Stomach smooth muscle (tissue), 2 donors: Measurements from ENCODE around the gene CCDC120.

ENCODE experiments used
- H3K27ac ChIP-seq: one replicate; pipeline ENCODE4 v1.7.0; 2013; ENCODE audit warnings: mild to moderate bottlenecking, low read length, inconsistent platforms
- H3K27me3 ChIP-seq, 2 donors: one replicate each; pipeline ENCODE4 v1.7.0; 2013; ENCODE audit warnings: low read length in 2 of 2; ENCODE audit not compliant: insufficient read depth in 2 of 2, control insufficient read depth in 1 of 2
- H3K36me3 ChIP-seq, 2 donors: one replicate each; pipeline ENCODE4 v1.7.0; 2013; ENCODE audit warnings: low read length in 2 of 2; ENCODE audit not compliant: control insufficient read depth in 2 of 2, insufficient read depth in 2 of 2
- H3K4me1 ChIP-seq: one replicate; pipeline ENCODE4 v1.7.0; 2013; ENCODE audit warnings: low read length; ENCODE audit not compliant: control insufficient read depth, insufficient read depth
- H3K4me3 ChIP-seq, 2 donors: one replicate each; pipeline ENCODE4 v1.7.0; 2013; ENCODE audit warnings: low read length in 2 of 2
- H3K9ac ChIP-seq, 2 donors: one replicate each; pipeline ENCODE4 v1.7.0; 2013; ENCODE audit warnings: low read length in 2 of 2, mild to moderate bottlenecking in 1 of 2
- H3K9me3 ChIP-seq, 2 donors: one replicate each; pipeline ENCODE4 v1.7.0; 2013; ENCODE audit warnings: low read length in 2 of 2; ENCODE audit not compliant: control insufficient read depth in 2 of 2
- donor health status: healthy.
- donor health status: Pancreatic carcinoma.

Gene CCDC120

DNA sequence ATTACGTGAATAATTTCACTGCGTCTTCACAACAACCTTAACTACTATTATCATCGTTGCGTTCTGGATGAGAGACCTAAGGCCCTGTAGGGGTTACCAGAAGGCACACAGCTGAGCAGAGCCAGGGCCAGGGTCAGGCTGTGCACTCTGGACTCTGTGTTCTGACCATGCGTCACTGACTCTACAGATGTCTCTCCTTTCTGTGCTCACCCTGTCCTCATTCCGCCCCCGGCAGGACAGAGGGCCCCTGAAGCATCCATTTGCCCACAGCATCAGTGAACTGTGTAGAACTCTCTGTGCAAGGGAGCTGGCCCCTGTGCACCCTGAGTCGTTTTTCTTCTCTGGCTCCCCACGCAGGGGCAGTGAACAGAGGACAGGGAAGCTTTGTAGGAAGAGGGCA, 43.4 kb downstream of the CCDC120 start:
- no peaks in the 10 kb centered on the region for H3K9me3 ChIP-seq
- H3K9ac ChIP-seq, result no peak overlapping the region
- H3K4me1 ChIP-seq, result peaks cover 10% of the 10 kb centered on the region
- H3K36me3 ChIP-seq, result no peaks in the 10 kb centered on the region
- no peak overlapping the region for H3K4me3 ChIP-seq
- H3K27ac ChIP-seq, result no peak overlapping the region
- H3K27me3 ChIP-seq, result peaks cover 0 to 4% of the 10 kb centered on the region in 2 donors

DNA sequence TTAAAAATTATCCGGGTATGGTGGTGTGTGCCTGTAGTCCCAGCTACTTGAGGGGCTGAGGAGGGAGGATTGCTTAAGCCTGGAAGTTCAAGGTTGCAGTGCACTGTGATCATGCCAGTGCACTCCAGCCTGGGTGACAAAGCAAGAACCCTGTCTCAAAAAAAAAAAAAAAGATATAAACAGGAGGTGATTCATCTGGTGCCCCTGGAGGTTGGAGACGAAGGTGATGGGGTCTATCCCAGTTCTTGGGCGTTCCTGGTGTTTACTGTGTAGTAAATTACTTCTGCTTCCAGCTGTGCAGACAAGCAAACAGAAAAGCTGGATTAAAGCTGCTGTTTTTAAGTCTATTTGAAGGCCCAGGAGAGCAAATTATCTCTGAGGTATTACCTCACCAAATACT, 44.8 kb downstream of the CCDC120 start:
- no peaks in the 10 kb centered on the region for H3K36me3 ChIP-seq
- H3K4me3 ChIP-seq, result no peak overlapping the region
- no peak overlapping the region for H3K27ac ChIP-seq
- no peaks in the 10 kb centered on the region for H3K9me3 ChIP-seq
- peaks cover 10% of the 10 kb centered on the region for H3K4me1 ChIP-seq
- no peak overlapping the region for H3K9ac ChIP-seq
- peaks cover 0 to 4% of the 10 kb centered on the region in 2 donors for H3K27me3 ChIP-seq

DNA sequence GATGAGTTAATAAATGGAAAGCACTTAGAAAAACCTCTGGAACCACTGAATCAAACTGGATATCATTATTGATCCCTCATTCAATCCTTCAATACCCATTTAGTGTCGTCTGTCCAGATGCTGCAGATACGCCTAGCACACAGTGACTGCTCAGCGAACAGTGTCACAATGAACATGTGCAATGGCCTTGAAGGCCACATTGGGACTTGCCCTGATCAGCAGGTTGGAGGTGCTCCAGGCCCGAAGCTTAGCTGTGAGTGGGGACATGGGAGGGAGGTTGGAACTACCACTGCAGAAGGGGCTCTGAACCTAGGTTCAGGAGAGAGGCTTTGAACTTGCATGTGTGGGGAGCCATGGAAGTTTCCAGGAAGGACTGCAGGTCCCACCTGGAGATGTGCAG, 47.5 kb downstream of the CCDC120 start:
- H3K27ac ChIP-seq, result no peak overlapping the region
- peaks cover 5% of the 10 kb centered on the region for H3K4me1 ChIP-seq
- H3K4me3 ChIP-seq, result no peak overlapping the region
- H3K9me3 ChIP-seq, result no peaks in the 10 kb centered on the region
- H3K36me3 ChIP-seq, result peaks cover 0 to 2% of the 10 kb centered on the region in 2 donors
- H3K9ac ChIP-seq, result no peak overlapping the region
- H3K27me3 ChIP-seq, result peaks cover 0 to 4% of the 10 kb centered on the region in 2 donors

DNA sequence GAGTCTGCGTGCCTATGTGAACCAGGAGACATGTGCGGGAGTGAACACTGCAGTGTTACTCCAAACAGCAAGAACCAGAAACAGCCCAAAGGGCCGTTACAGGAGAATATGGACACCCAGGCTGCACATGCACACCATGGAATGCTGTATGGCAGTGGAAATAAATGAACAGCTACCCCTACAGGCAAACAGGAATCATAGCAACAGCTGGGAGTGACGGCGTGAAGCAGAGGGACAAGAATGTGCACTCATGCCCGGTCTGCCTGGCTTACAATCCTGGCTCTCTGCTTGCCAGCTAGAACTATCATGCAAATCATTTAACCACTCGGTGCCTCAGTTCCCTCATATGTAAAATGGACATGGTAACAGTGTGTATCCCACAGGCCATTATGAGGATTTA, 48.1 kb downstream of the CCDC120 start:
- peaks cover 0 to 4% of the 10 kb centered on the region in 2 donors for H3K27me3 ChIP-seq
- no peak overlapping the region for H3K4me3 ChIP-seq
- no peak overlapping the region for H3K9ac ChIP-seq
- no peaks in the 10 kb centered on the region for H3K9me3 ChIP-seq
- H3K4me1 ChIP-seq, result no peaks in the 10 kb centered on the region
- peaks cover 0 to 2% of the 10 kb centered on the region in 2 donors for H3K36me3 ChIP-seq
- H3K27ac ChIP-seq, result no peak overlapping the region

DNA sequence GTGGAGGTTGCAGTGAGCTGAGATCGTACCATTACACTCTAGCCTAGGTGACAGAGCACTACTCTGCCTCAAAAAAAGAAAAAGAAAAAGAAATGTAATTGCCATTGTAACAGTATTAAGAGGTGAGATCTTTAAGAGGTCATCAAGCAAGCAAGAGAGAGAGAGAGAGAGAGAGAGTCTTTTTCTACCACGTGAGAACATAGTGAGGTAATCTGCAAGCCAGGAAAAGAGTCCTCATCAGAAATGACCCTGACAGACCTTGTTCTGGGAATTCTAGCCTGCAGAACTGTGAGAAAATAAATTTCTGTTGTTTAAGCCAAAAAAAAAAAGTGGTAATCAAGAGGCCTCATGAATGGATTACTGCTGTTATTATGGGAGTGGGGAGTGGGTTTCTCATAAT, 49.8 kb downstream of the CCDC120 start:
- Histone ChIP-seq H3K4me3 (no peak overlapping the region), H3K27ac (no peak overlapping the region), H3K9ac (no peak overlapping the region), H3K27me3 (peaks cover 0 to 4% of the 10 kb centered on the region in 2 donors), H3K36me3 (peaks cover 4 to 8% of the 10 kb centered on the region in 2 donors), H3K4me1 (no peaks in the 10 kb centered on the region), H3K9me3 (no peaks in the 10 kb centered on the region)

DNA sequence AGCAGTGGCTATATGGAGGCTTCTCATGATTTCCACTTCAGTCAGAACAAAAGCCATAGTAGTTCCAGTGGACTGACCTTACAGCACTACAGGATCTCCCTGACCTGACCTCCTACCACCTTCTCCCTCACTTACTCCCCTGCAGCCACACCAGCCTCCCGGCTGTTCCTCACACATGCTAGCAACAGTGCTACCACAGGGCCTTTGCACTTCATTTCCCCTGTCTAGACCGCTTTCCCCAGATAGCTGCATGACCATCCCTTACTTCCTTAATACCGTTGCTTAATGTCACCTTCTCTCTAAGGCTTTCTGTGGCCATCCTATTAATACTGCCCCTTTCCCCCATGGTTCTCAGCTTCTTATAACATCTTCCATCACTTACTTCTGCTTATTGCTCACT, 51.6 kb downstream of the CCDC120 start:
- no peak overlapping the region for H3K27ac ChIP-seq
- peaks cover 6 to 13% of the 10 kb centered on the region in 2 donors for H3K36me3 ChIP-seq
- H3K27me3 ChIP-seq, result peaks cover 0 to 4% of the 10 kb centered on the region in 2 donors
- no peaks in the 10 kb centered on the region for H3K4me1 ChIP-seq
- no peaks in the 10 kb centered on the region for H3K9me3 ChIP-seq
- H3K4me3 ChIP-seq, result no peak overlapping the region
- H3K9ac ChIP-seq, result no peak overlapping the region

DNA sequence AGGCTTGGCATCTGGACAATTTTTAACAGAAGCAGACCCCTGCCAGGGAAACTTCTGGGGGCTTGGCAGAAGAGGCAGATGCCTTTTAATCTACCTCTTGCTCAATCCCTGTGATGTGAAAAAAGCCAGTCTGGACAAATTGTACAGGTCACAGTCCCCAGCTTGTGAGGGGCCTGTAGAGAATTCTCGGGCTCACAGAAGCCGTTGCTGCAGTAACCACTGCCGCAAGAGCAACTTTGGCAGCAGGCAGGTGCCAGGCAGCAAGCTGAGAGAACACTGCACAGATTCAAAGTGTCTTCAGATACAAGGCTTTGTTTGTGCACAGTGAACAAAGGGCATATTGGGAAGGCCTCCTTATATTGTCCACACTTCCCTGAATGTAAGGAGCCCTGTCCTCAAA, 53.0 kb downstream of the CCDC120 start:
- Histone ChIP-seq H3K9ac (no peak overlapping the region), H3K4me3 (no peak overlapping the region), H3K27me3 (no peaks in the 10 kb centered on the region), H3K4me1 (no peaks in the 10 kb centered on the region), H3K36me3 (peaks cover 6 to 25% of the 10 kb centered on the region in 2 donors), H3K9me3 (no peaks in the 10 kb centered on the region), H3K27ac (no peak overlapping the region)

DNA sequence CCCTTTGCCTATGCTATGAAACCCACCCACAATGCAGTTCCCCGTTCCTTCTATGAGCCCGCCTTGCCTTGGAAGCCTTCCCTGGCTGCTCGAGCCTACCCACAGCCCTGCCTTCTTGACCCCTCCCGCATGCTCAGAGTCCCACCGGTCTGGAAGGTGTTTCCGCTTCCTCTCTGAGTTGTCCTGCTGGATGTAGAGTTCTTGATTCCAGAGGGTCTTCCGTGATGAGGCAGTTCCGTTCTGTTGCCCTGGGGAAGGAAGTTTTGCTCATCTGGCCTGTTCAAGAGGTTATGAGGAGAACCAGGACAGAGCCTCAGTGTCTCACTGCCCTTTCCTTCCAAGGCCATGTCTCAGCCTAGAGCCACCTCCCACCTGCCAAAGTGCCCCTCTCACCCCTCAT, 57.3 kb downstream of the CCDC120 start:
- Histone ChIP-seq H3K4me3 (no peak overlapping the region), H3K36me3 (peaks cover 23 to 42% of the 10 kb centered on the region in 2 donors), H3K27me3 (no peaks in the 10 kb centered on the region)

DNA sequence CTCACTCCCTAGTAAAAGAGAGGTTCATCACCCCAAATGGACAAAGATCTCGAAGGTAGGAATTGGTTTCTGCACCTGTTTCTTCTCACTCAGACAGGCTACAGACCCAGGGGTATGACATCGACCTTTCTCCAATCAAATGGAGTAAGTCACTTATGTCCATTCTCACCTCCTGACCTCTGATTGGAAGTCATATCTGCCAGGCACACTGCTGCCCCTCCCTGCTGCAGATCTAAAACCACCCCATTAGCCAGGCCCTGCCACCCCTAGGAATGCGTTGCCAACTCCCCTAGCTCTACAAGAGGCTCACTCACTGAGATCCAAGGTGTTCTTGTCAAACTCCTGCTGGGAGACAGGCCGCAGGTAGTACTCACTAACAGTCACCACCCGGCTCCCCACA, 57.9 kb downstream of the CCDC120 start:
- Histone ChIP-seq H3K4me3 (no peak overlapping the region), H3K4me1 (no peaks in the 10 kb centered on the region), H3K9me3 (no peaks in the 10 kb centered on the region), H3K9ac (no peak overlapping the region), H3K27me3 (no peaks in the 10 kb centered on the region), H3K27ac (no peak overlapping the region), H3K36me3 (peaks cover 23 to 42% of the 10 kb centered on the region in 2 donors)

More for the DNA sequence above, 57.3 kb downstream of the CCDC120 start:
- no peaks in the 10 kb centered on the region for H3K4me1 ChIP-seq
- no peak overlapping the region for H3K27ac ChIP-seq
- H3K9me3 ChIP-seq, result no peaks in the 10 kb centered on the region
- no peak overlapping the region for H3K9ac ChIP-seq

DNA sequence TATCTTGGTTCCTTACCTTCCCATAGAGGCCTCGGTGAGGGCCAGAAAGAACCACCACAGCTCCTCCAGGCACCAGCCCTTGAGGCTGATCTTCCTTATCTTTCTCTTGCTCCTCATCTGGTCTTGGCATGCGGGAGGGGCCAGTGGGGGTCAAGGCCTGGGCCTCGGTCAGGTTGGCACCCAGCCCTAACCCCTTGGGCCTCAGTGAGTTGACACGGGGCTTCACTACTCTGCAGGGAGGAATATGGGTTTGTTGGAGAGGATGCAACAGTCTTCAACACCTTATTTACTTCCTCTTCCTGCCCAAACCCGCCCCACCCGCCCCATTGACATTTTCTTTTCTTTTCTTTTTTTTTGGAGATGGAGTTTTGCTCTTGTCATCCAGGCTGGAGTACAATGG, 58.8 kb downstream of the CCDC120 start:
- Histone ChIP-seq H3K9ac (no peak overlapping the region), H3K27me3 (peaks cover 0 to 2% of the 10 kb centered on the region in 2 donors), H3K4me3 (no peak overlapping the region), H3K4me1 (peaks cover 6% of the 10 kb centered on the region), H3K9me3 (no peaks in the 10 kb centered on the region), H3K36me3 (peaks cover 23 to 41% of the 10 kb centered on the region in 2 donors), H3K27ac (no peak overlapping the region)
